OCI-LY1 (cell line): ENCODE measurements around the gene NCAPG2.

ENCODE experiments used
- H2AFZ ChIP-seq: fragments of 200-600 bp; sonication (generic), shearing (Covaris generic); 2 replicates; pipeline ENCODE4 v1.6.0; 2014; ENCODE audit warnings: antibody characterized with exemption, mild to moderate bottlenecking, low read length
- H3F3A ChIP-seq: fragments of 200-600 bp; sonication (generic), shearing (Covaris generic); 2 replicates; pipeline ENCODE4 v1.6.0; 2014; ENCODE audit warnings: mild to moderate bottlenecking, antibody characterized with exemption, low read length, moderate library complexity; ENCODE audit not compliant: insufficient read depth
- H3K27ac ChIP-seq: fragments of 200-600 bp; sonication (generic); 2 replicates; pipeline ENCODE4 v1.5.1; 2014; ENCODE audit warnings: low read length, mixed run types, mild to moderate bottlenecking, low read depth; ENCODE audit not compliant: poor library complexity, severe bottlenecking
- H3K27me3 ChIP-seq: fragments of 200-600 bp; sonication (generic); 2 replicates; pipeline ENCODE4 v1.6.0; 2014; ENCODE audit warnings: antibody characterized with exemption, mild to moderate bottlenecking, low read length, moderate library complexity; ENCODE audit not compliant: insufficient read depth
- H3K36me3 ChIP-seq: fragments of 200-600 bp; sonication (generic); 2 replicates; pipeline ENCODE4 v1.6.1; 2014; ENCODE audit warnings: mild to moderate bottlenecking, antibody characterized with exemption, low read length, moderate library complexity, mixed read lengths; ENCODE audit not compliant: insufficient read depth
- H3K4me1 ChIP-seq: fragments of 200-600 bp; sonication (generic); 2 replicates; pipeline ENCODE4 v1.5.1; 2014; ENCODE audit warnings: mild to moderate bottlenecking, low read length, moderate library complexity; ENCODE audit not compliant: insufficient read depth, severe bottlenecking
- H3K4me2 ChIP-seq: fragments of 200-600 bp; sonication (generic), shearing (Covaris generic); 2 replicates; pipeline ENCODE4 v1.6.1; 2014; ENCODE audit warnings: low read length
- H3K4me3 ChIP-seq: fragments of 200-600 bp; sonication (generic); 2 replicates; pipeline ENCODE4 v1.5.1; 2014; ENCODE audit warnings: low read length, low read depth, mild to moderate bottlenecking, mixed read lengths; ENCODE audit not compliant: poor library complexity, severe bottlenecking
- H3K79me2 ChIP-seq: fragments of 200-600 bp; shearing (Covaris generic); 2 replicates; pipeline ENCODE4 v1.6.1; 2016; ENCODE audit warnings: mixed run types, low read length, mixed read lengths; ENCODE audit not compliant: insufficient read depth
- H3K9ac ChIP-seq: fragments of 200-600 bp; sonication (generic), shearing (Covaris generic); 2 replicates; pipeline ENCODE4 v1.6.1; 2014; ENCODE audit warnings: mild to moderate bottlenecking, low read length, mixed read lengths
- H3K9me2 ChIP-seq: fragments of 200-600 bp; sonication (generic), shearing (Covaris generic); 2 replicates; pipeline ENCODE4 v1.6.1; 2014; ENCODE audit warnings: low read depth, mild to moderate bottlenecking, low read length, mixed read lengths
- H3K9me3 ChIP-seq: fragments of 200-600 bp; shearing (Covaris generic); 2 replicates; pipeline ENCODE4 v1.6.1; 2014; ENCODE audit warnings: low read length, mixed read lengths
- H4K20me1 ChIP-seq: fragments of 200-600 bp; sonication (generic), shearing (Covaris generic); 2 replicates; pipeline ENCODE4 v1.6.0; 2016; ENCODE audit warnings: mild to moderate bottlenecking, low read length; ENCODE audit not compliant: insufficient read depth
- CTCF ChIP-seq: fragments of 200-600 bp; sonication (generic), shearing (Covaris generic); IDR thresholded peaks from 2 replicates; pipeline ENCODE4 v1.5.1; 2017; ENCODE audit warnings: mild to moderate bottlenecking, antibody characterized with exemption, low read length, moderate library complexity, mixed read lengths
- EZH2 ChIP-seq: fragments of 200-600 bp; sonication (generic), shearing (Covaris generic); IDR thresholded peaks from 2 replicates; pipeline ENCODE4 v1.8.0; 2017; ENCODE audit warnings: borderline replicate concordance, mixed run types, mild to moderate bottlenecking, antibody characterized with exemption, low read length, moderate library complexity, mixed read lengths

NCAPG2 gene

GRCh38 chr7:158742065-158742821, 37.6 kb upstream of the NCAPG2 start:
- Histone ChIP-seq H3K4me3 (no peak overlapping the region), H3K4me1 (no peaks in the 10 kb centered on the region), H3K36me3 (peaks cover 17% of the 10 kb centered on the region), H3F3A (no peaks in the 10 kb centered on the region), H3K79me2 (no peaks in the 10 kb centered on the region), H3K4me2 (no peak overlapping the region), H3K27ac (no peak overlapping the region), H2AFZ (no peak overlapping the region), H4K20me1 (no peaks in the 10 kb centered on the region), H3K9ac (no peak overlapping the region), H3K27me3 (no peaks in the 10 kb centered on the region), H3K9me3 (no peaks in the 10 kb centered on the region), H3K9me2 (no peaks in the 10 kb centered on the region)
- no peak for TF ChIP-seq CTCF
- TF ChIP-seq EZH2: no peak

GRCh38 chr7:158741294-158741666, 36.7 kb upstream of the NCAPG2 start:
- H3K9ac ChIP-seq: no peak overlapping the region
- H3K9me2 ChIP-seq: no peaks in the 10 kb centered on the region
- H3K27me3 ChIP-seq: no peaks in the 10 kb centered on the region
- H3K9me3 ChIP-seq: no peaks in the 10 kb centered on the region
- no peak for TF ChIP-seq CTCF
- no peak for TF ChIP-seq EZH2
- H4K20me1 ChIP-seq: no peaks in the 10 kb centered on the region
- H3K4me1 ChIP-seq: no peaks in the 10 kb centered on the region
- no peaks in the 10 kb centered on the region for H3K79me2 ChIP-seq
- H3K4me3 ChIP-seq: no peak overlapping the region
- no peaks in the 10 kb centered on the region for H3F3A ChIP-seq
- H2AFZ ChIP-seq: no peak overlapping the region
- peaks cover 17% of the 10 kb centered on the region for H3K36me3 ChIP-seq
- H3K4me2 ChIP-seq: no peak overlapping the region
- no peak overlapping the region for H3K27ac ChIP-seq

- H3K4me2 ChIP-seq: no peak overlapping the region
- H3K9ac ChIP-seq: no peak overlapping the region
- no peaks in the 10 kb centered on the region for H3K9me2 ChIP-seq
- no peaks in the 10 kb centered on the region for H3K27me3 ChIP-seq
- H3K4me1 ChIP-seq: no peaks in the 10 kb centered on the region
- H4K20me1 ChIP-seq: no peaks in the 10 kb centered on the region
- no peak overlapping the region for H2AFZ ChIP-seq
- H3K4me3 ChIP-seq: no peak overlapping the region
- TF ChIP-seq CTCF (no peak), EZH2 (no peak)
- H3K9me3 ChIP-seq: no peaks in the 10 kb centered on the region
- no peak overlapping the region for H3K27ac ChIP-seq
- no peaks in the 10 kb centered on the region for H3K79me2 ChIP-seq
- H3K36me3 ChIP-seq: peaks cover 17% of the 10 kb centered on the region
- no peaks in the 10 kb centered on the region for H3F3A ChIP-seq
These were observed 36.2 kb upstream of the NCAPG2 start for GRCh38 chr7:158740657-158741293.
